Stimulated activated CD8-positive, alpha-beta memory T cell treated with anti-CD3 and anti-CD28 coated beads, Interleukin-2, amount 100 ng/mL, for 48 hours (primary cell): ENCODE measurements around the gene GH1.
"Not testable (repeated sequence)": the region's sequence is repeated elsewhere in the genome, so short reads cannot be mapped to it uniquely, and the experiment has no call there.

Experiments used
- DNase-seq, 2 donors: peaks; one replicate each; pipeline ENCODE4 v3.0.0-alpha.2; 2020; ENCODE audit warnings: low read depth in 2 of 2

The GH1 gene

DNA sequence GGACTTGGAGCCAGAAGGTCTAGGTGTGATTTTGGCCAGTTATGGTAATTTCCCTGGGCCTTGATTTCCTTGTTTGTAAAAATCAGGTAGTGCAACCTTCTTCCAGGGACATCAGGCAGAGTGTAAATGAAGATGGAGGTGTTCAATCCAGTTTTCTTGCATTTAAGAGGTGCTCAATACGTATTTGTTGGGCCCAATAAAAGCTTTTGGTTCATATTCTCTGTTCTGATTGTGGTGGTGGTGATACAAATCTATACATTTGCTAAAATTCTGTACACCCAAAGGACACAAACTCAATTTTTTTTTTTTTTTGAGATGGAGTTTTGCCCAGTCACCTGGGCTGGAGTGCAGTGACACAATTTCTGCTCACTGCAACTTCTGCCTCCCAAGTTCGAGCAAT lies 7.5 kb upstream of the GH1 start:
- DNase-seq, result no peak

DNA sequence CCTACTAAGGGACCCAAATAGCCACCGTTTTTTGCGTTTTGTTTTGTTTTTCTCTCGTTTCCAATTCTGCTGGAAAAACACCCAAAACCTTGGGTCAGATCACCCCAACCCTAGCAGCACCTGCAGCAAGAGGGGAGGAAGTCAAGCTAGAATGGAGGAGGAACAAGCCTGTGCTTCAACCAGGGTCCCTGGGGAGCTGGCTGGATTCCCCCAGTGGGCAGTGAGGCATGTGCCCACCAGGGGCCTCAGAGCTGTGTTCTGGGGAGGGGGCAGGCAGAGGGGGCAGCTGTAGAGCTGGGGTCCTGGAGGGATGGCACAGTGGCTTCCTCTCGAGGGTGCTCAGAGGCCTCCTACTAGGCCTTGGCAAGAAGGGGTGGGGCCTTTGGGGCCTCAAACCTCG lies 7.0 kb upstream of the GH1 start:
- DNase-seq, result no peak

GRCh38 chr17:63922402-63922801 lies 3.8 kb upstream of the GH1 start:
- not testable (repeated sequence) for DNase-seq

DNA sequence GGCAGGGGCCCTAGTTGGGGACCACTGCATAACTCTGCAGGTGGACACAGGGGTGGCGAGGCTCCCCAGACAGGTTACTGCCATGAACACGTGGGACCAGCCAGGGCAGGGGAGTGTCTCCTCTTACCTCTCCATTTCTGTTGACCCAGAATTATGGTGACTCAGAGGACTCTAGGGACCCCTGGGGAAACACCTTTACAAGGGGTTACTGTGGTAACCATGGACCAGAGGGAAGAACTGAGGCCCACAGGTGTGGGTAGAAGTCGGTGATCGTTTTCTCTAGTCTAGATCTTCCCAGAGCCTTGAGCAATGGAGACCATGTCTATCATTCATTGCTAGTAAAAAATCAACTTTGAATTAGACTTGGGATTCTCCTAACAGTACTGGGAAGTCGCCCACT lies 2.1 kb upstream of the GH1 start:
- DNase-seq, result not testable (repeated sequence)

GRCh38 chr17:63920050-63920449 lies 1.4 kb upstream of the GH1 start:
- DNase-seq, result not testable (repeated sequence)

GRCh38 chr17:63919311-63919723 lies 678 bp upstream of the GH1 start:
- DNase-seq, result peak; percentile 33 to 57

DNA sequence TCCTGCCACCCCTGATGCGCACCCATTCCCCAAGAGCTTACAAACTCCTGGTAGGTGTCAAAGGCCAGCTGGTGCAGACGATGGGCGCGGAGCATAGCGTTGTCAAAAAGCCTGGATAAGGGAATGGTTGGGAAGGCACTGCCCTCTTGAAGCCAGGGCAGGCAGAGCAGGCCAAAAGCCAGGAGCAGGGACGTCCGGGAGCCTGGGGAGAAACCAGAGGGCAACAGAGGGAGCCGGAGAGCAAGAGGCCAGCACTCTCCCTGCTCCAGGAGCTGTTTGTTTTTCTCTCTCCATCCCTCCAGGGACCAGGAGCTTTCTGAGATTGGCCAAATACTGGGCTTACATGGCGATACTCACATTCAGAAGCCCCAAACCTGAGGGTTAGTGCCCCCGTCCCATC lies 334 bp downstream of the GH1 start:
- DNase-seq, result no peak

GRCh38 chr17:63917646-63918045 lies 993 bp downstream of the GH1 start:
- DNase-seq, result no peak

DNA sequence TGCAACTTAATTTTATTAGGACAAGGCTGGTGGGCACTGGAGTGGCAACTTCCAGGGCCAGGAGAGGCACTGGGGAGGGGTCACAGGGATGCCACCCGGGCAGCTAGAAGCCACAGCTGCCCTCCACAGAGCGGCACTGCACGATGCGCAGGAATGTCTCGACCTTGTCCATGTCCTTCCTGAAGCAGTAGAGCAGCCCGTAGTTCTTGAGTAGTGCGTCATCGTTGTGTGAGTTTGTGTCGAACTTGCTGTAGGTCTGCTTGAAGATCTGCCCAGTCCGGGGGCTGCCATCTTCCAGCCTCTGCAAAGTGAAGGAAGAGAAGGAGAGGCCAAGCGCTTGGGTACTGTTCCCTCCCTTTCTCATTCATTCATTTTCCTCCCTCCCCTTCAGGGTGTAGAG lies 1.4 kb downstream of the GH1 start:
- DNase-seq, result not testable (repeated sequence)

DNA sequence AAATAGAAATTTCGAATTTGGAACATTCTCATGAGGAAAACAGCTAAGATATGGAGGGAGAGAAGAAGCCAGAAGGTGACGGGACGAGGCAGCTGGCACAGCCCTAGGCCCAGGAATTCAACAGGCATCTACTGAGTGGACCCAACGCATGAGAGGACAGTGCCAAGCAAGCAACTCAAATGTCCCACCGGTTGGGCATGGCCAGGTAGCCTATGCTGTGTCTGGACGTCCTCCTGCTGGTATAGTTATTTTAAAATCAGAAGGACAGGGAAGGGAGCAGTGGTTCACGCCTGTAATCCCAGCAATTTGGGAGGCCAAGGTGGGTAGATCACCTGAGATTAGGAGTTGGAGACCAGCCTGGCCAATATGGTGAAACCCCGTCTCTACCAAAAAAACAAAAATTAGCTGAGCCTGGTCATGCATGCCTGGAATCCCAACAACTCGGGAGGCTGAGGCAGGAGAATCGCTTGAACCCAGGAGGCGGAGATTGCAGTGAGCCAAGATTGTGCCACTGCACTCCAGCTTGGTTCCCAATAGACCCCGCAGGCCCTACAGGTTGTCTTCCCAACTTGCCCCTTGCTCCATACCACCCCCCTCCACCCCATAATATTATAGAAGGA lies 2.0 kb downstream of the GH1 start:
- no peak for DNase-seq

DNA sequence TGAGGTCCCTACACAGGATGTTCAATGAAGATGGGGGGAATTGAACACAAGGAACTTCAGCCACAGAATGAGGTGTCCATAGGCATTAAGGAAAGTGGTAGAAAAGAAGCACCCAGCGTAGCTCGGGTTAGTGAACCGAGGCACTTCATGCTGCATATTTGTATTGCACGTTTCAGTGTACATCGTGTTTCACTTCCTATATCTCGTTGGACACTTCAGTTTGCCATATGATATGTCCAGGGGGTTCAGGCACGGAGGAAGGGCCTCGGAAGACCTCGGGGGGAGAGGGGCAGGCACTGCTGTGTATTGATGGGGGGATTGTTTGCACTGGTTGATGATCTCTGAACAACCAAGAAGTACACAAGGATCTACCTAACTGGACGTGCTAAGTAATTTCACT lies 2.9 kb downstream of the GH1 start:
- not testable (repeated sequence) for DNase-seq

GRCh38 chr17:63914471-63914870 lies 4.2 kb downstream of the GH1 start:
- DNase-seq, result no peak

DNA sequence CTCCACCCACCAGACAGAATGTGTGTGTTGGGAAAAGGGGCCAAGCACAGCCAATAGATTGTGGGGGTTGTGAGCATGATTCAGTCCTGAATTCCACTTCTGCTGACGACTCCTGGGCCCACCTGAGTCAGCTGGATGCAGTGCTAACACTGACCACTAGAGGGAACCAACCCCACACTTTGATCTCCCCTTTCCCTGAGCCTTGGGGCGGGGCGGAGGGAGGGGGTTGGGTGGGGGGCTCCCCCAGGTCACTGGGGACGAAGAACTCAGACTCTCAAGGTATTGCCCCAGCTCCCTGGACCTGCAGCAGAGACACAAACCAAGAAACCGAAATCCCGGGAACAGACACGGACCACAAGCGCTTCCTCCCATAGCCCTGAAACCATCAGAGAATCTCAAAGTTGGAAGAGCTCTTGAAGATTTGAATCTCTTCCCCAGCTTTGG lies 7.0 kb downstream of the GH1 start:
- peak in 1 of 2 donors; percentile 63 for DNase-seq

GRCh38 chr17:63911041-63911635 lies 7.5 kb downstream of the GH1 start, which contains the start of gene CSHL1:
Gene CSHL1 (minus strand): TSS chr17:63911258. CDS start chr17:63911196, 62 bp downstream.
- no peak for DNase-seq

GRCh38 chr17:63910096-63910495 lies 8.5 kb downstream of the GH1 start:
- DNase-seq, result no peak

- not testable (repeated sequence) for DNase-seq
Measured at GRCh38 chr17:63909586-63909985, 9.1 kb downstream of the GH1 start.

GRCh38 chr17:63907161-63907778 lies 11.4 kb downstream of the GH1 start:
- DNase-seq, result not testable (repeated sequence)

- DNase-seq, result not testable (repeated sequence)
Measured at GRCh38 chr17:63904796-63905195, 13.8 kb downstream of the GH1 start.

DNA sequence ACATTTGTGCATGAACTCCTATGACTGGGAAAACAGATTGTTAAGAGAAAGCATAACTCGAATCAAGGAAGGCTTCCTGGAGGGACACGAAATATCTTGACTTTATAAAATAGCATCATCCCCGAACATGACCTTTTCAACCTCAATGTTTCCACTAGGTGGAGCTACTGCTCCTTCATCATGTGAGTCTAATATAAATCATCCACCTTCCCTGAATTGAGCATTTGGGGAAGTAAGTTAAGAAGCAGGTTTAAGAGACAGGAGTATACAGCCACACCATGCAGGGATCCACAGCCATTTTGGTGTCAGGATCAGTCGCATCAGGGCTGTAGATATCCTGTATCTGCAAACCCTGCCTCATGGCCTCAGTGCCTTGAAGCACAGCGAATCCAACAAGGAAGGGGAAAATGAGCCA lies 14.8 kb downstream of the GH1 start:
- DNase-seq, result not testable (repeated sequence)

GRCh38 chr17:63901971-63902370 lies 16.7 kb downstream of the GH1 start:
- DNase-seq, result not testable (repeated sequence)

GRCh38 chr17:63898899-63899798 lies 19.5 kb downstream of the GH1 start:
- DNase-seq, result not testable (repeated sequence)
